RWPE2 (cell line): ENCODE data around the gene ANKIB1.

Experiments used
- ATAC-seq: fragments of 200-7000 bp; cut with Tn5 transposase; 3 replicates; pipeline ENCODE4 v1.9.1; 2021; ENCODE audit warnings: low read depth
- DNase-seq: peaks from one replicate; pipeline ENCODE4 v3.0.0-alpha.2; 2020; ENCODE audit warnings: low spot score
- H3K27ac ChIP-seq: fragments of 450-650 bp; 2 replicates; pipeline ENCODE4 v1.5.1; 2017; ENCODE audit warnings: mild to moderate bottlenecking; ENCODE audit not compliant: poor library complexity, severe bottlenecking
- H3K27me3 ChIP-seq: fragments of 250-450 bp; sonication (Bioruptor Pico); 2 replicates; pipeline ENCODE4 v1.5.1; 2021; ENCODE audit warnings: mild to moderate bottlenecking, moderate library complexity; ENCODE audit not compliant: insufficient read depth, poor library complexity, severe bottlenecking
- H3K36me3 ChIP-seq: fragments of 250-450 bp; sonication (Bioruptor Pico); 2 replicates; pipeline ENCODE4 v1.5.1; 2020; ENCODE audit warnings: low read depth, mild to moderate bottlenecking, moderate library complexity
- H3K4me1 ChIP-seq: fragments of 250-450 bp; sonication (Bioruptor Pico); 2 replicates; pipeline ENCODE4 v1.5.1; 2021; ENCODE audit warnings: mild to moderate bottlenecking, moderate library complexity; ENCODE audit not compliant: insufficient read depth, poor library complexity, severe bottlenecking
- H3K4me3 ChIP-seq: fragments of 250-450 bp; sonication (Bioruptor Pico); 2 replicates; pipeline ENCODE4 v1.5.1; 2021; ENCODE audit warnings: mild to moderate bottlenecking, moderate library complexity; ENCODE audit not compliant: severe bottlenecking
- H3K9me3 ChIP-seq: fragments of 250-450 bp; sonication (Bioruptor Pico); 2 replicates; pipeline ENCODE4 v1.5.1; 2021; ENCODE audit warnings: mild to moderate bottlenecking, moderate library complexity; ENCODE audit not compliant: severe bottlenecking
- CTCF ChIP-seq: fragments of 450-650 bp; IDR thresholded peaks from one replicate; pipeline ENCODE4 v1.5.1; 2017; ENCODE audit warnings: mild to moderate bottlenecking, moderate library complexity; ENCODE audit not compliant: poor library complexity, severe bottlenecking

ANKIB1 gene

GRCh38 chr7:92306153-92306552, 60.4 kb downstream of the ANKIB1 start:
- ATAC-seq (peak; percentile 69), DNase-seq (no peak)
- no peak overlapping the region for H3K27ac ChIP-seq
- no peaks in the 10 kb centered on the region for H3K27me3 ChIP-seq
- no peaks in the 10 kb centered on the region for H3K9me3 ChIP-seq
- H3K4me1 ChIP-seq = peaks cover 5% of the 10 kb centered on the region
- no peak overlapping the region for H3K4me3 ChIP-seq
- H3K36me3 ChIP-seq = peaks cover 18% of the 10 kb centered on the region
- TF ChIP-seq CTCF = no peak

- H3K4me3 ChIP-seq = no peak overlapping the region
- H3K36me3 ChIP-seq = peaks cover 10% of the 10 kb centered on the region
- H3K27ac ChIP-seq = no peak overlapping the region
- no peaks in the 10 kb centered on the region for H3K9me3 ChIP-seq
- H3K27me3 ChIP-seq = no peaks in the 10 kb centered on the region
- no peak for DNase-seq
- no peak for ATAC-seq
- TF ChIP-seq CTCF = no peak
- H3K4me1 ChIP-seq = peaks cover 5% of the 10 kb centered on the region
Measured at GRCh38 chr7:92313055-92313454, 67.3 kb downstream of the ANKIB1 start.

DNA sequence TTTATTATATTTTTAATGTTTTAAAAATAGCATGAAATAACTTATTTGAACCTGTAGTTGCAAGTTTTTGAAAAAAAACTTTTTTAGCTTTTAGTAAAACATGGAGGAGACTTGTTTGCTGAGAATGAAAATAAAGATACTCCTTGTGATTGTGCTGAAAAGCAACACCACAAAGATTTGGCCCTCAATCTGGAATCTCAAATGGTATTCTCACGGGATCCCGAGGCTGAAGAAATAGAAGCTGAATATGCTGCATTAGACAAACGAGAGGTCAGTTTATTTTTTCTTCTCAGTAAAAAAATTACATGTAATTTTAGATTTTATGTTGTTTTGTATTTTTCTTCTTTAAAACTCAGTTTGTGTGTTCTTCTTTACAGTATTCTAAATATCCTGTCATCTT, 73.5 kb downstream of the ANKIB1 start:
- Histone ChIP-seq H3K4me3 (no peak overlapping the region), H3K27me3 (no peaks in the 10 kb centered on the region), H3K4me1 (no peaks in the 10 kb centered on the region), H3K27ac (no peak overlapping the region), H3K36me3 (peaks cover 35% of the 10 kb centered on the region), H3K9me3 (peaks cover 4% of the 10 kb centered on the region)
- no peak for TF ChIP-seq CTCF
- no peak for ATAC-seq
- no peak for DNase-seq

GRCh38 chr7:92325173-92325572, 79.4 kb downstream of the ANKIB1 start:
- Histone ChIP-seq H3K27me3 (no peaks in the 10 kb centered on the region), H3K4me1 (no peaks in the 10 kb centered on the region), H3K27ac (no peak overlapping the region), H3K4me3 (no peak overlapping the region), H3K36me3 (peaks cover 35% of the 10 kb centered on the region), H3K9me3 (peaks cover 4% of the 10 kb centered on the region)
- TF ChIP-seq CTCF = no peak
- DNase-seq (no peak), ATAC-seq (no peak)

GRCh38 chr7:92325858-92326257, 80.1 kb downstream of the ANKIB1 start:
- DNase-seq = no peak
- H3K27me3 ChIP-seq = no peaks in the 10 kb centered on the region
- ATAC-seq = no peak
- no peak overlapping the region for H3K27ac ChIP-seq
- H3K9me3 ChIP-seq = peaks cover 4% of the 10 kb centered on the region
- no peak overlapping the region for H3K4me3 ChIP-seq
- no peak for TF ChIP-seq CTCF
- H3K36me3 ChIP-seq = peaks cover 30% of the 10 kb centered on the region
- no peaks in the 10 kb centered on the region for H3K4me1 ChIP-seq
